GM18909 (cell line): Measurements from ENCODE around the gene LIPJ.

Source experiments
- ATAC-seq: cut with Tn5 transposase; IDR thresholded peaks from one replicate; pipeline ENCODE4 v1.9.1; 2021; ENCODE audit warnings: mild to moderate bottlenecking; ENCODE audit not compliant: unreplicated experiment, poor library complexity

The LIPJ gene

GRCh38 chr10:88586462-88586861 is at the start of gene LIPJ:
LIPJ (plus strand) TSS chr10:88586762; CDS start chr10:88590688, 3,926 bp downstream.
- ATAC-seq: no peak

GRCh38 chr10:88537322-88537721 is 49.2 kb upstream of the LIPJ start:
- no peak for ATAC-seq

- ATAC-seq: no peak
Measured at GRCh38 chr10:88538048-88538447, 48.5 kb upstream of the LIPJ start.

GRCh38 chr10:88540351-88540750 is 46.2 kb upstream of the LIPJ start:
- ATAC-seq: no peak

- no peak for ATAC-seq
Measured at GRCh38 chr10:88541116-88541626, 45.4 kb upstream of the LIPJ start.

- no peak for ATAC-seq
Measured at GRCh38 chr10:88542522-88542921, 44.0 kb upstream of the LIPJ start.

- no peak for ATAC-seq
Measured at GRCh38 chr10:88544140-88544870, 42.3 kb upstream of the LIPJ start.

GRCh38 chr10:88545359-88545758 is 41.2 kb upstream of the LIPJ start:
- ATAC-seq: no peak

GRCh38 chr10:88546497-88546896 is 40.1 kb upstream of the LIPJ start:
- no peak for ATAC-seq

GRCh38 chr10:88551246-88551645 is 35.3 kb upstream of the LIPJ start:
- ATAC-seq: no peak

GRCh38 chr10:88553116-88553752 is 33.3 kb upstream of the LIPJ start:
- ATAC-seq: no peak

GRCh38 chr10:88555190-88555908 is 31.2 kb upstream of the LIPJ start:
- ATAC-seq: no peak

- ATAC-seq: no peak
Measured at GRCh38 chr10:88557256-88557655, 29.3 kb upstream of the LIPJ start.

- no peak for ATAC-seq
Measured at GRCh38 chr10:88557658-88558057, 28.9 kb upstream of the LIPJ start.

GRCh38 chr10:88562152-88562551 is 24.4 kb upstream of the LIPJ start:
- ATAC-seq: no peak

GRCh38 chr10:88565072-88565471 is 21.5 kb upstream of the LIPJ start:
- ATAC-seq: peak; percentile 46

GRCh38 chr10:88582411-88582805 is 4.2 kb upstream of the LIPJ start:
- ATAC-seq: no peak

- ATAC-seq: peak; percentile 87
Measured at GRCh38 chr10:88582806-88583583, 3.6 kb upstream of the LIPJ start, which contains the start of gene RNLS. RNLS (minus strand) TSS chr10:88583318.

- ATAC-seq: no peak
Measured at GRCh38 chr10:88583584-88583957, 3.0 kb upstream of the LIPJ start.

GRCh38 chr10:88592381-88592780 is 5.8 kb downstream of the LIPJ start:
- no peak for ATAC-seq
